Activated T-cell treated with anti-CD3 and anti-CD28 coated beads, Interleukin-2, amount 50 U/mL, for 72 hours (primary cell): ENCODE data around the gene RPUSD4. TPM values are rescaled to one million over a fixed set of nuclear protein-coding genes. Genes with fewer than 3 reads are reported as not detected.

ENCODE experiments used
- ATAC-seq, 2 donors: fragments of 150-1000 bp; cut with Tn5 transposase; replicated peaks in 1 of 2; 2 replicates each; pipeline ENCODE4 v1.10.0; 2021; ENCODE audit warnings: moderate library complexity in 2 of 2, mild to moderate bottlenecking in 1 of 2
- DNase-seq, 2 donors: peaks; one replicate each; pipeline ENCODE4 v3.0.0; 2021 to 2022; ENCODE audit warnings: mixed read lengths in 1 of 2
- H3K27ac Mint-ChIP-seq: one replicate; pipeline ENCODE4 v1.8.0; 2022; ENCODE audit warnings: mild to moderate bottlenecking, moderate library complexity, mixed read lengths
- H3K27me3 Mint-ChIP-seq: one replicate; pipeline ENCODE4 v1.8.0; 2022; ENCODE audit warnings: low read depth, mixed read lengths
- H3K36me3 Mint-ChIP-seq, 2 donors: one replicate each; pipeline ENCODE4 v1.8.0; 2022; ENCODE audit warnings: mixed read lengths in 2 of 2, mild to moderate bottlenecking in 1 of 2; ENCODE audit not compliant: insufficient read depth in 2 of 2
- H3K4me1 Mint-ChIP-seq: one replicate; pipeline ENCODE4 v1.8.0; 2022; ENCODE audit warnings: low read depth, mixed read lengths
- H3K4me3 Mint-ChIP-seq, 2 donors: one replicate each; pipeline ENCODE4 v1.8.0; 2022; ENCODE audit warnings: mild to moderate bottlenecking in 2 of 2, mixed read lengths in 2 of 2, moderate library complexity in 2 of 2
- H3K9me3 Mint-ChIP-seq, 2 donors: one replicate each; pipeline ENCODE4 v1.8.0; 2022; ENCODE audit warnings: mixed read lengths in 2 of 2
- total RNA-seq, 2 donors: library from RNA; stranded (reverse); gene quantifications; one replicate each; pipeline ENCODE4 v1.2.3, GENCODE V29; 2022

The RPUSD4 gene
- total RNA-seq, 2 donors from 2014 or later = 38.7 to 41.4 TPM

GRCh38 chr11:126226334-126227084 is 15.1 kb upstream of the RPUSD4 start:
- Mint-ChIP-seq H3K4me3 (no peak overlapping the region), H3K27me3 (no peaks in the 10 kb centered on the region), H3K27ac (no peak overlapping the region), H3K4me1 (no peaks in the 10 kb centered on the region), H3K9me3 (peaks cover 0 to 4% of the 10 kb centered on the region in 2 donors), H3K36me3 (peaks cover 0 to 12% of the 10 kb centered on the region in 2 donors)
- DNase-seq = no peak
- ATAC-seq = no peak

GRCh38 chr11:126225295-126225665 is 13.8 kb upstream of the RPUSD4 start:
- ATAC-seq (no peak), DNase-seq (no peak)
- peaks cover 0 to 9% of the 10 kb centered on the region in 2 donors for H3K36me3 Mint-ChIP-seq
- peaks cover 0 to 4% of the 10 kb centered on the region in 2 donors for H3K9me3 Mint-ChIP-seq
- H3K27ac Mint-ChIP-seq = no peak overlapping the region
- H3K27me3 Mint-ChIP-seq = no peaks in the 10 kb centered on the region
- no peak overlapping the region for H3K4me3 Mint-ChIP-seq
- peaks cover 2% of the 10 kb centered on the region for H3K4me1 Mint-ChIP-seq

GRCh38 chr11:126224647-126225294 is 13.3 kb upstream of the RPUSD4 start:
- H3K4me3 Mint-ChIP-seq = no peak overlapping the region
- ATAC-seq (no peak), DNase-seq (no peak)
- peaks cover 6% of the 10 kb centered on the region for H3K4me1 Mint-ChIP-seq
- no peak overlapping the region for H3K27ac Mint-ChIP-seq
- H3K9me3 Mint-ChIP-seq = peaks cover 0 to 4% of the 10 kb centered on the region in 2 donors
- H3K27me3 Mint-ChIP-seq = no peaks in the 10 kb centered on the region
- H3K36me3 Mint-ChIP-seq = peaks cover 0 to 9% of the 10 kb centered on the region in 2 donors

GRCh38 chr11:126219547-126219946 is 8.1 kb upstream of the RPUSD4 start:
- Mint-ChIP-seq H3K27ac (no peak overlapping the region), H3K36me3 (no peaks in the 10 kb centered on the region), H3K27me3 (no peaks in the 10 kb centered on the region), H3K4me1 (peaks cover 35% of the 10 kb centered on the region), H3K4me3 (no peak overlapping the region), H3K9me3 (no peaks in the 10 kb centered on the region)
- ATAC-seq (no peak), DNase-seq (no peak)

- no peak for ATAC-seq
- Mint-ChIP-seq H3K27me3 (no peaks in the 10 kb centered on the region), H3K27ac (no peak overlapping the region), H3K4me3 (no peak overlapping the region), H3K9me3 (no peaks in the 10 kb centered on the region), H3K4me1 (peaks cover 51% of the 10 kb centered on the region), H3K36me3 (no peaks in the 10 kb centered on the region)
- no peak for DNase-seq
Observed at GRCh38 chr11:126217491-126217890, 6.0 kb upstream of the RPUSD4 start.

- Mint-ChIP-seq H3K36me3 (no peaks in the 10 kb centered on the region), H3K4me1 (peaks cover 58% of the 10 kb centered on the region), H3K27me3 (no peaks in the 10 kb centered on the region), H3K9me3 (no peaks in the 10 kb centered on the region), H3K27ac (peak overlapping the region; percentile 16), H3K4me3 (peak overlapping the region in 1 of 2 donors; percentile 49)
- peak; percentile 73 to 79 for ATAC-seq
- no peak for DNase-seq
Observed at GRCh38 chr11:126216526-126217305, 5.3 kb upstream of the RPUSD4 start.

GRCh38 chr11:126214841-126215240 is 3.4 kb upstream of the RPUSD4 start:
- ATAC-seq (no peak), DNase-seq (no peak)
- H3K9me3 Mint-ChIP-seq = no peaks in the 10 kb centered on the region
- peaks cover 63% of the 10 kb centered on the region for H3K4me1 Mint-ChIP-seq
- no peak overlapping the region for H3K4me3 Mint-ChIP-seq
- peaks cover 0 to 4% of the 10 kb centered on the region in 2 donors for H3K36me3 Mint-ChIP-seq
- peak overlapping the region; percentile 17 for H3K27ac Mint-ChIP-seq
- H3K27me3 Mint-ChIP-seq = no peaks in the 10 kb centered on the region

GRCh38 chr11:126214441-126214840 is 3.0 kb upstream of the RPUSD4 start:
- no peaks in the 10 kb centered on the region for H3K27me3 Mint-ChIP-seq
- ATAC-seq (no peak), DNase-seq (no peak)
- peak overlapping the region; percentile 17 for H3K27ac Mint-ChIP-seq
- no peaks in the 10 kb centered on the region for H3K9me3 Mint-ChIP-seq
- peaks cover 64% of the 10 kb centered on the region for H3K4me1 Mint-ChIP-seq
- H3K4me3 Mint-ChIP-seq = no peak overlapping the region
- peaks cover 0 to 6% of the 10 kb centered on the region in 2 donors for H3K36me3 Mint-ChIP-seq

GRCh38 chr11:126212089-126212660 is 725 bp upstream of the RPUSD4 start:
- H3K36me3 Mint-ChIP-seq = peaks cover 0 to 10% of the 10 kb centered on the region in 2 donors
- peak overlapping the region; percentile 94 to 99 for H3K4me3 Mint-ChIP-seq
- peaks cover 53% of the 10 kb centered on the region for H3K4me1 Mint-ChIP-seq
- ATAC-seq = no peak
- peak overlapping the region; percentile 60 for H3K27ac Mint-ChIP-seq
- DNase-seq = no peak
- no peaks in the 10 kb centered on the region for H3K9me3 Mint-ChIP-seq
- no peaks in the 10 kb centered on the region for H3K27me3 Mint-ChIP-seq

GRCh38 chr11:126210871-126211235 is 597 bp downstream of the RPUSD4 start:
- Mint-ChIP-seq H3K9me3 (no peaks in the 10 kb centered on the region), H3K27ac (peak overlapping the region; percentile 99), H3K27me3 (no peaks in the 10 kb centered on the region), H3K36me3 (peaks cover 2 to 15% of the 10 kb centered on the region in 2 donors), H3K4me1 (peaks cover 40% of the 10 kb centered on the region), H3K4me3 (peak overlapping the region; percentile 94 to 99)
- no peak for ATAC-seq
- no peak for DNase-seq

- DNase-seq (no peak), ATAC-seq (no peak)
Observed at GRCh38 chr11:126207896-126208295, 3.6 kb downstream of the RPUSD4 start.

GRCh38 chr11:126205359-126205758 is 6.1 kb downstream of the RPUSD4 start:
- no peak for ATAC-seq
- Mint-ChIP-seq H3K4me1 (peaks cover 6% of the 10 kb centered on the region), H3K36me3 (peaks cover 2 to 30% of the 10 kb centered on the region in 2 donors), H3K4me3 (no peak overlapping the region), H3K9me3 (no peaks in the 10 kb centered on the region), H3K27me3 (no peaks in the 10 kb centered on the region), H3K27ac (no peak overlapping the region)
- DNase-seq = no peak

More at GRCh38 chr11:126207896-126208295, 3.6 kb downstream of the RPUSD4 start:
- H3K36me3 Mint-ChIP-seq = peaks cover 2 to 28% of the 10 kb centered on the region in 2 donors
- H3K27me3 Mint-ChIP-seq = no peaks in the 10 kb centered on the region
- peaks cover 23% of the 10 kb centered on the region for H3K4me1 Mint-ChIP-seq
- no peaks in the 10 kb centered on the region for H3K9me3 Mint-ChIP-seq
- no peak overlapping the region for H3K27ac Mint-ChIP-seq
- H3K4me3 Mint-ChIP-seq = no peak overlapping the region
